Gastrocnemius medialis (tissue), 4 donors: ENCODE data around the gene DDX41. TPM values are rescaled to one million over a fixed set of nuclear protein-coding genes. Genes with fewer than 3 reads are reported as not detected.

Experiments
- ATAC-seq, 2 donors: fragments of 150-250 bp; one replicate each; pipeline ENCODE4 v1.9.1; 2016
- DNase-seq, 2 donors: peaks; one replicate each; pipeline ENCODE4 v3.0.0-alpha.2; 2019
- H3K27ac ChIP-seq, 4 donors: fragments of 200-600 bp; sonication (generic); 1 replicate in 1 of 4; 2 replicates in 3 of 4; pipeline ENCODE4 v1.5.1; 2016 to 2018; ENCODE audit warnings: mild to moderate bottlenecking in 2 of 4, moderate library complexity in 1 of 4
- H3K27me3 ChIP-seq, 3 donors: fragments of 200-600 bp; sonication (generic) in 2 of 3; 1 replicate in 1 of 3; 2 replicates in 2 of 3; pipeline versions ENCODE4 v1.5.1 to v1.6.0; 2016 to 2019; ENCODE audit warnings: mild to moderate bottlenecking in 1 of 3, moderate library complexity in 1 of 3
- H3K36me3 ChIP-seq, 2 donors: fragments of 200-600 bp; sonication (generic) in 1 of 2; one replicate each; pipeline ENCODE4 v1.5.1; 2017 to 2018
- H3K4me1 ChIP-seq, 2 donors: fragments of 200-600 bp; sonication (generic) in 1 of 2; one replicate each; pipeline ENCODE4 v1.5.1; 2016 to 2017; ENCODE audit warnings: mild to moderate bottlenecking in 2 of 2
- H3K4me3 ChIP-seq, 4 donors: fragments of 200-600 bp; sonication (generic) in 3 of 4; 1 replicate in 1 of 4; 2 replicates in 3 of 4; pipeline ENCODE4 v1.5.1; 2016 to 2019; ENCODE audit warnings: mild to moderate bottlenecking in 2 of 4
- H3K9me3 ChIP-seq, 3 donors: fragments of 200-600 bp; sonication (generic) in 2 of 3; 1 replicate in 1 of 3; 2 replicates in 2 of 3; pipeline ENCODE4 v1.5.1; 2016 to 2019
- POLR2A ChIP-seq, 2 donors: fragments of 450-650 bp; IDR thresholded peaks; one replicate each; pipeline ENCODE4 v1.6.1; 2017; ENCODE audit warnings: antibody characterized with exemption in 2 of 2, mild to moderate bottlenecking in 2 of 2, moderate library complexity in 2 of 2
- in situ Hi-C, 4 donors: fragments of 200-750 bp; cut with MboI; loops; one replicate each; pipeline versions ENCODE4 v1.15.0 to v1.8.0; 2017; ENCODE audit warnings: low sequenced_read_pairs in 4 of 4
- intact Hi-C: fragments of 100-400 bp; cut with DNase I; formaldehyde crosslinking; loops from one replicate; pipeline ENCODE4 v1.15.1; 2023; ENCODE audit warnings: low total_unique reads
- total RNA-seq, 4 donors: library from RNA; depleted of rRNA; stranded (reverse); fragments of >200 nt; gene quantifications; one replicate each; pipeline versions ENCODE4 v1.1.0 to v1.2.3, GENCODE V29; 2016
- TF ChIP-seq, protein P1 (sequence below), 5 experiments: fragments of 450-650 bp in 3 of 5; fragments of 200-600 bp in 2 of 5; sonication (generic) in 2 of 5; IDR thresholded peaks in 4 of 5; conservative IDR thresholded peaks in 1 of 5; 1 replicate in 4 of 5; 2 replicates in 1 of 5; pipeline ENCODE4 v1.5.1; 2016 to 2019; ENCODE audit warnings: antibody characterized with exemption in 5 of 5, mild to moderate bottlenecking in 3 of 5, moderate library complexity in 3 of 5

The DDX41 gene
- total RNA-seq, 4 donors from 2014 or later = 47.1 to 105 (median 62.3) TPM

DNA sequence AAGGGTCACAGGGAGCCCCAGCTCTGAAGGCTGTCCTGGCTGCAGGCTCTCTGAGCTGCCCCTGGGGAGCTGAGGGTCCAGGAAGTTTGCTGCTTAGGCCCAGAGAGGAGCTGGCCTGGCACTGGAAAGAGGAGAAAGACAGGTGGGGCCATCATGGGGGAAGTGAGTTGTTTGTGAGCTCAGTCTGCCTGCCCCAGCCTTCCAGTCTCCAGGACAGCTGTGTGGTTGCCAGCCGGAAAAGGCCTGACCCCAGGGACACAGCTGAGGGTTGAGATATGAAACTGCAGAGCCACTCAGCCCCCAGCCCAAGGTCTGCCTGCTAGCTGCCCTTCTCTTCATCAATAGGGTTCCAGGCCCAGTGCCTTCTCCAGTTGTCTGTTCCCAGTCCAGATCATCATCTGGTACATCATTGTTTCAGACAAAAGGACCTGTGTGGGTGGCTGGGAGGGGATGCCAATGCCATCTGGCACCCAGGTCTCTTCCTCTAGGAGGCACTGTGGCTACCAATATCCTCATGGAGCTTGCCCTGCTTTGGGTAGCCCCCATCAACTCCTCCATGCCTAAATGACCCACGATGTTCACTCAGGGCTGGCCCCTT lies 4.3 kb upstream of the DDX41 start:
- Histone ChIP-seq H3K9me3 (no peaks in the 10 kb centered on the region), H3K27ac (peak overlapping the region in 1 of 4 donors; percentile 71), H3K4me3 (no peak overlapping the region), H3K36me3 (peaks cover 0 to 46% of the 10 kb centered on the region in 2 donors), H3K4me1 (peaks cover 26 to 28% of the 10 kb centered on the region in 2 donors), H3K27me3 (no peaks in the 10 kb centered on the region)
- intact Hi-C loops = no loop called here
- in situ Hi-C loops = loop anchor here in 1 of 4 donors (25.0 kb wide), 1 partner anchor 134 kb away; the partner anchor contains the start of gene SLC34A1
- no peak for ATAC-seq
- TF ChIP-seq POLR2A (IDR thresholded peaks at IDR 0.05) = no peak
- TF ChIP-seq, protein P1, sequence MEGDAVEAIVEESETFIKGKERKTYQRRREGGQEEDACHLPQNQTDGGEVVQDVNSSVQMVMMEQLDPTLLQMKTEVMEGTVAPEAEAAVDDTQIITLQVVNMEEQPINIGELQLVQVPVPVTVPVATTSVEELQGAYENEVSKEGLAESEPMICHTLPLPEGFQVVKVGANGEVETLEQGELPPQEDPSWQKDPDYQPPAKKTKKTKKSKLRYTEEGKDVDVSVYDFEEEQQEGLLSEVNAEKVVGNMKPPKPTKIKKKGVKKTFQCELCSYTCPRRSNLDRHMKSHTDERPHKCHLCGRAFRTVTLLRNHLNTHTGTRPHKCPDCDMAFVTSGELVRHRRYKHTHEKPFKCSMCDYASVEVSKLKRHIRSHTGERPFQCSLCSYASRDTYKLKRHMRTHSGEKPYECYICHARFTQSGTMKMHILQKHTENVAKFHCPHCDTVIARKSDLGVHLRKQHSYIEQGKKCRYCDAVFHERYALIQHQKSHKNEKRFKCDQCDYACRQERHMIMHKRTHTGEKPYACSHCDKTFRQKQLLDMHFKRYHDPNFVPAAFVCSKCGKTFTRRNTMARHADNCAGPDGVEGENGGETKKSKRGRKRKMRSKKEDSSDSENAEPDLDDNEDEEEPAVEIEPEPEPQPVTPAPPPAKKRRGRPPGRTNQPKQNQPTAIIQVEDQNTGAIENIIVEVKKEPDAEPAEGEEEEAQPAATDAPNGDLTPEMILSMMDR (IDR thresholded peaks at IDR 0.05 in 4 of 5, conservative IDR thresholded peaks at IDR 0.05 in 1 of 5) = no peak
- DNase-seq = no peak

GRCh38 chr5:177520271-177520670 lies 3.5 kb upstream of the DDX41 start:
- Histone ChIP-seq H3K4me3 (no peak overlapping the region), H3K9me3 (no peaks in the 10 kb centered on the region), H3K36me3 (peaks cover 0 to 47% of the 10 kb centered on the region in 2 donors), H3K27me3 (no peaks in the 10 kb centered on the region), H3K4me1 (peaks cover 26 to 31% of the 10 kb centered on the region in 2 donors), H3K27ac (peak overlapping the region in 1 of 4 donors; percentile 71)
- in situ Hi-C loops = loop anchor here in 1 of 4 donors (25.0 kb wide), 1 partner anchor 133 kb away; the partner anchor contains the start of gene SLC34A1
- no peak for TF ChIP-seq POLR2A (IDR thresholded peaks at IDR 0.05)
- TF ChIP-seq, protein P1 (IDR thresholded peaks at IDR 0.05 in 4 of 5, conservative IDR thresholded peaks at IDR 0.05 in 1 of 5) = no peak
- intact Hi-C loops = no loop called here
- no peak for ATAC-seq
- DNase-seq = no peak

GRCh38 chr5:177519463-177520235 lies 2.9 kb upstream of the DDX41 start:
- intact Hi-C loops (no loop called here), in situ Hi-C loops (loop anchor here in 1 of 4 donors (25.0 kb wide), 1 partner anchor 132 kb away; the partner anchor contains the start of gene SLC34A1)
- H3K27ac ChIP-seq = peak overlapping the region; percentile 27 to 71 (median 44)
- H3K4me3 ChIP-seq = no peak overlapping the region
- H3K9me3 ChIP-seq = no peaks in the 10 kb centered on the region
- H3K4me1 ChIP-seq = peaks cover 22 to 30% of the 10 kb centered on the region in 2 donors
- DNase-seq (no peak), ATAC-seq (no peak)
- H3K27me3 ChIP-seq = no peaks in the 10 kb centered on the region
- TF ChIP-seq, protein P1 (IDR thresholded peaks at IDR 0.05 in 4 of 5, conservative IDR thresholded peaks at IDR 0.05 in 1 of 5) = no peak
- no peak for TF ChIP-seq POLR2A (IDR thresholded peaks at IDR 0.05)
- H3K36me3 ChIP-seq = peaks cover 0 to 54% of the 10 kb centered on the region in 2 donors

- DNase-seq (no peak), ATAC-seq (no peak)
- Histone ChIP-seq H3K27me3 (no peaks in the 10 kb centered on the region), H3K36me3 (peaks cover 0 to 58% of the 10 kb centered on the region in 2 donors), H3K4me1 (peaks cover 15 to 28% of the 10 kb centered on the region in 2 donors), H3K4me3 (peak overlapping the region; percentile 55 to 98 (median 90)), H3K27ac (no peak overlapping the region), H3K9me3 (no peaks in the 10 kb centered on the region)
- in situ Hi-C loops (loop anchor here in 1 of 4 donors (25.0 kb wide), 1 partner anchor 128 kb away; the partner anchor contains the start of gene SLC34A1), intact Hi-C loops (no loop called here)
- TF ChIP-seq, protein P1 (IDR thresholded peaks at IDR 0.05 in 4 of 5, conservative IDR thresholded peaks at IDR 0.05 in 1 of 5) = no peak
- TF ChIP-seq POLR2A (IDR thresholded peaks at IDR 0.05) = no peak
These were observed 1.2 kb downstream of the DDX41 start for GRCh38 chr5:177515580-177515979.
